HEK293 (cell line): ENCODE measurements around the gene CDK1.
"Not testable (repeated sequence)": the region's sequence is repeated elsewhere in the genome, so short reads cannot be mapped to it uniquely, and the experiment has no call there.

ENCODE experiments used
- CTCF ChIA-PET: fragments of 350-600 bp; formaldehyde crosslinking; extraction: SDS; loops from one replicate; lab custom pipeline; 2021; ENCODE audit warnings: antibody characterized with exemption; lab: Yijun Ruan, JAX
- POLR2A ChIA-PET: fragments of 300-600 bp; formaldehyde crosslinking; extraction: SDS; loops from one replicate; lab custom pipeline; 2020; ENCODE audit warnings: antibody characterized with exemption, inconsistent platforms; lab: Yijun Ruan, JAX
- H3K27ac ChIP-seq: fragments of 200-500 bp; sonication (Bioruptor generic); 2 replicates; pipeline ENCODE4 v1.5.1; 2014; ENCODE audit warnings: low read depth, low read length, control low read depth, inconsistent platforms; ENCODE audit errors: extremely low read depth
- H3K36me3 ChIP-seq, 2 experiments: fragments of 200-500 bp in 1 of 2; sonication (Bioruptor generic) in 1 of 2; 1 replicate in 1 of 2; 2 replicates in 1 of 2; pipeline ENCODE4 v1.5.1; 2014 to 2017; ENCODE audit warnings: inconsistent platforms in 2 of 2, low read length in 2 of 2; ENCODE audit not compliant: control insufficient read depth in 2 of 2, insufficient read depth in 1 of 2
- H3K4me1 ChIP-seq: fragments of 200-500 bp; sonication (Bioruptor generic); 2 replicates; pipeline ENCODE4 v1.5.1; 2014; ENCODE audit warnings: mild to moderate bottlenecking, low read length, inconsistent platforms; ENCODE audit not compliant: control insufficient read depth, insufficient read depth
- H3K4me3 ChIP-seq: 2 replicates; pipeline ENCODE4 v1.5.1; 2011; ENCODE audit warnings: low read depth, mild to moderate bottlenecking, control low read depth, low read length, moderate library complexity
- H3K9me3 ChIP-seq: fragments of 200-500 bp; sonication (Bioruptor generic); 2 replicates; pipeline ENCODE4 v1.5.1; 2014; ENCODE audit warnings: low read depth, low read length, inconsistent platforms; ENCODE audit not compliant: control insufficient read depth, insufficient read depth
- BCL11B ChIP-seq: fragments of 450-650 bp; formaldehyde crosslinking; IDR thresholded peaks from 2 replicates; pipeline ENCODE4 v1.5.1; 2016; ENCODE audit warnings: low read depth, missing biosample characterization, missing genetic modification characterization
- EGR2 ChIP-seq: fragments of 450-650 bp; formaldehyde crosslinking; IDR thresholded peaks from 2 replicates; pipeline ENCODE4 v1.5.1; 2016; ENCODE audit warnings: low read depth, missing biosample characterization, missing genetic modification characterization
- REPIN1 ChIP-seq: fragments of 450-650 bp; formaldehyde crosslinking; IDR thresholded peaks from 2 replicates; pipeline ENCODE4 v1.5.1; 2017; ENCODE audit warnings: missing biosample characterization, missing genetic modification characterization, low read depth
- SP7 ChIP-seq: fragments of 450-650 bp; formaldehyde crosslinking; IDR thresholded peaks from 2 replicates; pipeline ENCODE4 v1.5.1; 2016; ENCODE audit warnings: missing biosample characterization, missing genetic modification characterization
- ZNF175 ChIP-seq: fragments of 450-650 bp; formaldehyde crosslinking; IDR thresholded peaks from 2 replicates; pipeline ENCODE4 v1.5.1; 2016; ENCODE audit warnings: missing biosample characterization, missing genetic modification characterization
- ZNF292 ChIP-seq: fragments of 450-650 bp; formaldehyde crosslinking; IDR thresholded peaks from 2 replicates; pipeline ENCODE4 v1.5.1; 2016; ENCODE audit warnings: low read depth, missing biosample characterization, missing genetic modification characterization, borderline replicate concordance
- ZNF501 ChIP-seq: fragments of 450-650 bp; formaldehyde crosslinking; IDR thresholded peaks from 2 replicates; pipeline ENCODE4 v1.5.1; 2016; ENCODE audit warnings: missing biosample characterization, missing genetic modification characterization
- ZNF549 ChIP-seq: fragments of 450-650 bp; IDR thresholded peaks from 2 replicates; pipeline ENCODE4 v1.5.1; 2018; ENCODE audit warnings: missing biosample characterization, missing genetic modification characterization, mild to moderate bottlenecking, inconsistent platforms, moderate library complexity
- ZNF660 ChIP-seq: fragments of 450-650 bp; IDR thresholded peaks from 2 replicates; pipeline ENCODE4 v1.5.1; 2018; ENCODE audit warnings: missing biosample characterization, mild to moderate bottlenecking, missing genetic modification characterization
- ZNF692 ChIP-seq: fragments of 450-650 bp; formaldehyde crosslinking; IDR thresholded peaks from 2 replicates; pipeline ENCODE4 v1.5.1; 2016; ENCODE audit warnings: missing biosample characterization, missing genetic modification characterization
- ZNF837 ChIP-seq: fragments of 450-650 bp; formaldehyde crosslinking; IDR thresholded peaks from 2 replicates; pipeline ENCODE4 v1.5.1; 2016; ENCODE audit warnings: missing biosample characterization, missing genetic modification characterization
- TF ChIP-seq, protein P1 (sequence below): fragments of 450-650 bp; formaldehyde crosslinking; IDR thresholded peaks from 2 replicates; pipeline ENCODE4 v1.5.1; 2016; ENCODE audit warnings: missing biosample characterization, missing genetic modification characterization
- TF ChIP-seq, protein P2 (sequence below): fragments of 450-650 bp; formaldehyde crosslinking; IDR thresholded peaks from 2 replicates; pipeline ENCODE4 v1.5.1; 2016; ENCODE audit warnings: missing biosample characterization, missing genetic modification characterization

CDK1 gene

GRCh38 chr10:60834401-60834800 is 56.1 kb downstream of the CDK1 start:
- TF ChIP-seq EGR2: no peak
- TF ChIP-seq REPIN1 (tag by site-specific recombination): no peak
- no peak for TF ChIP-seq SP7
- no peak for TF ChIP-seq ZNF175 (tag by site-specific recombination)
- Histone ChIP-seq H3K4me3 (no peak overlapping the region), H3K4me1 (no peaks in the 10 kb centered on the region), H3K9me3 (no peaks in the 10 kb centered on the region), H3K36me3 (no peaks in the 10 kb centered on the region), H3K27ac (no peak overlapping the region)
- CTCF ChIA-PET: interaction anchor here (0.6 to 0.7 kb wide), 2 partner anchors 130 to 555 kb away, joined by 3 read pairs; no protein-coding TSS in a partner anchor
- POLR2A ChIA-PET: no interaction called here

DNA sequence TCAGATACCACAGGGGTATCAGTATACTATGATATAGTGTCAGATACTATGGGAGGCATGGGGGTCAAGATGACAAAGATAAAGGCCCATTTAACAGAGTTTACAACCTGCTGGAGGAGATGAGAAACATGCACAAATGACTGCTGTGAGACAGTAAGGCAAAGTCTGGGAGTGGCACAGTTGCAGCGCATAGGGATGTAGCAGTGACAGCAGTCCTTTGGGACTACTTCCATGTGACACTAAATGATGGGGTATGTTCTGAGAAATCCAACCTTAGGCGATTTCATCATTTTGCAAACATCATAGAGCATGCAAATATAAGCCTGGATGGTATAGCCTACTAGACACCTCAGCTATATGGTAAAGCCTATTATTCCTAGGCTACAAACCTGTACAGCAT is 56.8 kb downstream of the CDK1 start:
- no peaks in the 10 kb centered on the region for H3K9me3 ChIP-seq
- no peak overlapping the region for H3K4me3 ChIP-seq
- POLR2A ChIA-PET: no interaction called here
- H3K4me1 ChIP-seq: no peaks in the 10 kb centered on the region
- H3K36me3 ChIP-seq: no peaks in the 10 kb centered on the region
- TF ChIP-seq ZNF837 (tag by site-specific recombination): no peak
- TF ChIP-seq ZNF692: no peak
- no peak for TF ChIP-seq ZNF292
- no peak for TF ChIP-seq ZNF549 (tag by site-specific recombination)
- TF ChIP-seq ZNF501 (tag by site-specific recombination): no peak
- TF ChIP-seq BCL11B (tag by site-specific recombination): no peak
- TF ChIP-seq ZNF660 (tag by site-specific recombination): no peak
- TF ChIP-seq, protein P1, sequence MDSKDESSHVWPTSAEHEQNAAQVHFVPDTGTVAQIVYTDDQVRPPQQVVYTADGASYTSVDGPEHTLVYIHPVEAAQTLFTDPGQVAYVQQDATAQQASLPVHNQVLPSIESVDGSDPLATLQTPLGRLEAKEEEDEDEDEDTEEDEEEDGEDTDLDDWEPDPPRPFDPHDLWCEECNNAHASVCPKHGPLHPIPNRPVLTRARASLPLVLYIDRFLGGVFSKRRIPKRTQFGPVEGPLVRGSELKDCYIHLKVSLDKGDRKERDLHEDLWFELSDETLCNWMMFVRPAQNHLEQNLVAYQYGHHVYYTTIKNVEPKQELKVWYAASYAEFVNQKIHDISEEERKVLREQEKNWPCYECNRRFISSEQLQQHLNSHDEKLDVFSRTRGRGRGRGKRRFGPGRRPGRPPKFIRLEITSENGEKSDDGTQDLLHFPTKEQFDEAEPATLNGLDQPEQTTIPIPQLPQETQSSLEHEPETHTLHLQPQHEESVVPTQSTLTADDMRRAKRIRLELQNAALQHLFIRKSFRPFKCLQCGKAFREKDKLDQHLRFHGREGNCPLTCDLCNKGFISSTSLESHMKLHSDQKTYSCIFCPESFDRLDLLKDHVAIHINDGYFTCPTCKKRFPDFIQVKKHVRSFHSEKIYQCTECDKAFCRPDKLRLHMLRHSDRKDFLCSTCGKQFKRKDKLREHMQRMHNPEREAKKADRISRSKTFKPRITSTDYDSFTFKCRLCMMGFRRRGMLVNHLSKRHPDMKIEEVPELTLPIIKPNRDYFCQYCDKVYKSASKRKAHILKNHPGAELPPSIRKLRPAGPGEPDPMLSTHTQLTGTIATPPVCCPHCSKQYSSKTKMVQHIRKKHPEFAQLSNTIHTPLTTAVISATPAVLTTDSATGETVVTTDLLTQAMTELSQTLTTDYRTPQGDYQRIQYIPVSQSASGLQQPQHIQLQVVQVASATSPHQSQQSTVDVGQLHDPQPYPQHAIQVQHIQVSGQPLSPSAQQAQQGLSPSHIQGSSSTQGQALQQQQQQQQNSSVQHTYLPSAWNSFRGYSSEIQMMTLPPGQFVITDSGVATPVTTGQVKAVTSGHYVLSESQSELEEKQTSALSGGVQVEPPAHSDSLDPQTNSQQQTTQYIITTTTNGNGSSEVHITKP (tag by site-specific recombination): no peak
- TF ChIP-seq, all 188 proteins: peak for 0
- no peak overlapping the region for H3K27ac ChIP-seq
- CTCF ChIA-PET: no interaction called here

- H3K9me3 ChIP-seq, H3K36me3 ChIP-seq, H3K4me1 ChIP-seq, H3K4me3 ChIP-seq, H3K27ac ChIP-seq, POLR2A ChIA-PET: not testable (repeated sequence)
- CTCF ChIA-PET: interaction anchor here (0.6 kb wide), 2 partner anchors 17 to 539 kb away, joined by 5 read pairs; no protein-coding TSS in a partner anchor
These were observed 62.9 kb downstream of the CDK1 start for GRCh38 chr10:60841227-60841626.

GRCh38 chr10:60842694-60843093 is 64.4 kb downstream of the CDK1 start:
- Histone ChIP-seq H3K4me3 (no peak overlapping the region), H3K36me3 (no peaks in the 10 kb centered on the region), H3K9me3 (no peaks in the 10 kb centered on the region), H3K4me1 (no peaks in the 10 kb centered on the region), H3K27ac (no peak overlapping the region)
- POLR2A ChIA-PET: no interaction called here
- TF ChIP-seq, protein P2, sequence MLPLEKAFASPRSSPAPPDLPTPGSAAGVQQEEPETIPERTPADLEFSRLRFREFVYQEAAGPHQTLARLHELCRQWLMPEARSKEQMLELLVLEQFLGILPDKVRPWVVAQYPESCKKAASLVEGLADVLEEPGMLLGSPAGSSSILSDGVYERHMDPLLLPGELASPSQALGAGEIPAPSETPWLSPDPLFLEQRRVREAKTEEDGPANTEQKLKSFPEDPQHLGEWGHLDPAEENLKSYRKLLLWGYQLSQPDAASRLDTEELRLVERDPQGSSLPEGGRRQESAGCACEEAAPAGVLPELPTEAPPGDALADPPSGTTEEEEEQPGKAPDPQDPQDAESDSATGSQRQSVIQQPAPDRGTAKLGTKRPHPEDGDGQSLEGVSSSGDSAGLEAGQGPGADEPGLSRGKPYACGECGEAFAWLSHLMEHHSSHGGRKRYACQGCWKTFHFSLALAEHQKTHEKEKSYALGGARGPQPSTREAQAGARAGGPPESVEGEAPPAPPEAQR (tag by site-specific recombination): no peak
- CTCF ChIA-PET: interaction anchor here (0.6 to 1.1 kb wide), 3 partner anchors 22 to 820 kb away, joined by 3 read pairs; partner anchors contain the start of gene CABCOCO1
